H1 (cell line): Measurements from ENCODE around the gene ADM2. TPM values are rescaled to one million over a fixed set of nuclear protein-coding genes. Genes with fewer than 3 reads are reported as not detected.

Experiments
- CTCF ChIA-PET: fragments of 300-600 bp; sonication (Branson Sonifier 250); formaldehyde crosslinking; loops from one replicate; lab custom pipeline; 2021; ENCODE audit not compliant: partially characterized antibody; lab: Charles Lee
- POLR2A ChIA-PET: fragments of 300-600 bp; sonication (Branson Sonifier 250); formaldehyde crosslinking; loops from one replicate; lab custom pipeline; 2021; ENCODE audit warnings: inconsistent platforms; ENCODE audit not compliant: partially characterized antibody; lab: Charles Lee
- DNase-seq, 2 experiments: peaks; one replicate each; pipeline versions ENCODE4 v3.0.0 to v3.0.0-alpha.2; 2010 to 2022; ENCODE audit warnings: low spot score in 2 of 2, low read depth in 1 of 2, mixed read lengths in 1 of 2
- FAIRE-seq: peaks from 2 replicates; lab custom pipeline; 2011; peaks lifted over from hg19 to GRCh38; lab: Jason Lieb, UNC
- H2AFZ ChIP-seq: 2 replicates; pipeline ENCODE4 v1.8.1; 2012; ENCODE audit warnings: low read length, inconsistent platforms
- H2AK5ac ChIP-seq: 2 replicates; pipeline ENCODE4 v1.6.1; 2013; ENCODE audit warnings: low read depth, low read length
- H2BK120ac ChIP-seq: replicated peaks from 2 replicates; pipeline ENCODE3; 2013; ENCODE audit warnings: low read depth, low read length, inconsistent platforms
- H2BK12ac ChIP-seq: 2 replicates; pipeline ENCODE4 v1.6.1; 2013; ENCODE audit warnings: low read depth, low read length
- H2BK15ac ChIP-seq: 2 replicates; pipeline ENCODE4 v1.6.1; 2013; ENCODE audit warnings: low read length
- H2BK20ac ChIP-seq: 2 replicates; pipeline ENCODE4 v1.6.1; 2013; ENCODE audit warnings: low read length
- H2BK5ac ChIP-seq: 2 replicates; pipeline ENCODE4 v1.6.1; 2013; ENCODE audit warnings: low read depth, low read length
- H3K14ac ChIP-seq: 2 replicates; pipeline ENCODE4 v1.6.1; 2013; ENCODE audit warnings: inconsistent platforms; ENCODE audit not compliant: insufficient read length
- H3K18ac ChIP-seq: 2 replicates; pipeline ENCODE4 v1.6.1; 2013; ENCODE audit warnings: low read length; ENCODE audit errors: extremely low read depth
- H3K23ac ChIP-seq: 2 replicates; pipeline ENCODE4 v1.6.1; 2013; ENCODE audit warnings: inconsistent platforms; ENCODE audit not compliant: insufficient read length
- H3K23me2 ChIP-seq: 2 replicates; pipeline ENCODE4 v1.6.1; 2013; ENCODE audit warnings: low read depth, low read length
- H3K27ac ChIP-seq: 2 replicates; pipeline ENCODE4 v1.6.1; 2011; ENCODE audit warnings: low read depth, low read length, inconsistent platforms
- H3K27me3 ChIP-seq, 4 experiments: replicated peaks in 1 of 4; 1 replicate in 1 of 4; 2 replicates in 3 of 4; pipeline versions ENCODE4 v1.6.1 to v1.8.1; 2011 to 2013; ENCODE audit warnings: low read length in 3 of 4, mild to moderate bottlenecking in 3 of 4, inconsistent platforms in 2 of 4, mixed read lengths in 2 of 4, moderate library complexity in 1 of 4; ENCODE audit not compliant: control insufficient read depth in 3 of 4, insufficient read depth in 3 of 4; ENCODE audit errors: extremely low read depth in 1 of 4
- H3K36me3 ChIP-seq, 4 experiments: 2 replicates each; pipeline versions ENCODE4 v1.6.1 to v1.8.1; 2011 to 2013; ENCODE audit warnings: mild to moderate bottlenecking in 4 of 4, low read length in 3 of 4, moderate library complexity in 2 of 4, control low read depth in 1 of 4, inconsistent platforms in 1 of 4; ENCODE audit not compliant: insufficient read depth in 4 of 4, control insufficient read depth in 2 of 4
- H3K4ac ChIP-seq: replicated peaks from 2 replicates; pipeline ENCODE3; 2013; ENCODE audit warnings: low read length, low read depth, mixed read lengths, inconsistent platforms; ENCODE audit not compliant: insufficient read length
- H3K4me1 ChIP-seq, 4 experiments: replicated peaks in 1 of 4; 1 replicate in 1 of 4; 2 replicates in 3 of 4; pipeline versions ENCODE4 v1.6.1 to v1.8.1; 2011 to 2013; ENCODE audit warnings: low read length in 3 of 4, inconsistent platforms in 2 of 4, mixed read lengths in 1 of 4; ENCODE audit not compliant: insufficient read depth in 4 of 4, control insufficient read depth in 3 of 4
- H3K4me2 ChIP-seq, 2 experiments: 2 replicates each; pipeline versions ENCODE4 v1.6.1 to v1.8.1; 2011 to 2013; ENCODE audit warnings: low read depth in 2 of 2, low read length in 2 of 2, control low read depth in 1 of 2, inconsistent platforms in 1 of 2, mild to moderate bottlenecking in 1 of 2; ENCODE audit not compliant: insufficient read depth in 1 of 2
- H3K4me3 ChIP-seq, 4 experiments: fragments of 200-600, 300-600 bp in 1 of 4; sonication (generic), shearing (Covaris generic), sonication (Bioruptor Twin) in 1 of 4; 2 replicates each; pipeline versions ENCODE4 v1.5.1 to v1.8.1; 2011 to 2016; ENCODE audit warnings: low read length in 4 of 4, low read depth in 3 of 4, control low read depth in 2 of 4, inconsistent platforms in 2 of 4, mild to moderate bottlenecking in 2 of 4, mixed read lengths in 1 of 4, moderate library complexity in 1 of 4; ENCODE audit not compliant: insufficient read depth in 2 of 4; ENCODE audit errors: extremely low read depth in 1 of 4
- H3K56ac ChIP-seq: replicated peaks from 2 replicates; pipeline ENCODE3; 2013; ENCODE audit warnings: low read depth, mild to moderate bottlenecking, mixed read lengths, low read length, inconsistent platforms; ENCODE audit not compliant: insufficient read length
- H3K79me1 ChIP-seq: 2 replicates; pipeline ENCODE4 v1.6.1; 2013; ENCODE audit warnings: low read depth, low read length, control low read depth
- H3K79me2 ChIP-seq, 2 experiments: 2 replicates each; pipeline versions ENCODE4 v1.6.1 to v1.8.1; 2012 to 2013; ENCODE audit warnings: low read length in 2 of 2, mild to moderate bottlenecking in 2 of 2, inconsistent platforms in 1 of 2; ENCODE audit not compliant: insufficient read depth in 2 of 2, control insufficient read depth in 1 of 2
- H3K9ac ChIP-seq, 4 experiments: replicated peaks in 1 of 4; 1 replicate in 1 of 4; 2 replicates in 3 of 4; pipeline versions ENCODE4 v1.6.1 to v1.8.1; 2011 to 2013; ENCODE audit warnings: low read depth in 3 of 4, low read length in 3 of 4, control low read depth in 2 of 4, mild to moderate bottlenecking in 2 of 4, moderate library complexity in 2 of 4, inconsistent platforms in 1 of 4; ENCODE audit errors: extremely low read depth in 1 of 4
- H3K9me3 ChIP-seq, 2 experiments: 2 replicates each; pipeline versions ENCODE4 v1.6.1 to v1.8.1; 2012 to 2013; ENCODE audit warnings: mild to moderate bottlenecking in 2 of 2, moderate library complexity in 2 of 2, control low read depth in 1 of 2, inconsistent platforms in 1 of 2, low read depth in 1 of 2, low read length in 1 of 2, mixed read lengths in 1 of 2; ENCODE audit not compliant: insufficient read depth in 2 of 2
- H4K20me1 ChIP-seq, 2 experiments: replicated peaks in 1 of 2; 2 replicates each; pipeline versions ENCODE3 to v1.8.1; 2011 to 2013; ENCODE audit warnings: inconsistent platforms in 2 of 2, low read length in 2 of 2, mild to moderate bottlenecking in 1 of 2; ENCODE audit not compliant: insufficient read depth in 2 of 2, control insufficient read depth in 1 of 2
- H4K5ac ChIP-seq: 2 replicates; pipeline ENCODE4 v1.6.1; 2013; ENCODE audit warnings: low read length, low read depth, mixed read lengths, inconsistent platforms; ENCODE audit not compliant: insufficient read length
- H4K8ac ChIP-seq: 2 replicates; pipeline ENCODE4 v1.8.0; 2013; ENCODE audit warnings: mild to moderate bottlenecking, moderate library complexity, low read length, inconsistent platforms; ENCODE audit not compliant: insufficient read depth; ENCODE audit errors: extremely low read depth
- H4K91ac ChIP-seq: replicated peaks from 2 replicates; pipeline ENCODE3; 2013; ENCODE audit warnings: low read length, mixed read lengths, inconsistent platforms; ENCODE audit not compliant: insufficient read length
- ATF3 ChIP-seq: IDR thresholded peaks from 2 replicates; pipeline ENCODE4 v1.6.1; 2011; ENCODE audit warnings: low read depth, mild to moderate bottlenecking, low read length; ENCODE audit not compliant: insufficient read depth
- CBX8 ChIP-seq: fragments of 300-800, 300-1000 bp; sonication (generic); IDR thresholded peaks from 2 replicates; pipeline ENCODE4 v1.7.1; 2016; ENCODE audit warnings: low read depth, low read length, borderline replicate concordance
- CEBPB ChIP-seq: IDR thresholded peaks from 2 replicates; pipeline ENCODE4 v1.6.1; 2012; ENCODE audit warnings: low read depth, low read length
- CHD1 ChIP-seq: IDR thresholded peaks from 2 replicates; pipeline ENCODE4 v1.6.1; 2012; ENCODE audit warnings: low read depth, low read length, improper control_type of control experiment
- KDM4A ChIP-seq: IDR thresholded peaks from one replicate; pipeline ENCODE4 v1.7.1; 2012; ENCODE audit warnings: low read depth, mild to moderate bottlenecking, moderate library complexity, low read length, inconsistent platforms; ENCODE audit not compliant: severe bottlenecking
- NANOG ChIP-seq: IDR thresholded peaks from 2 replicates; pipeline ENCODE4 v1.6.1; 2011; ENCODE audit warnings: low read length, low read depth, mild to moderate bottlenecking, inconsistent platforms; ENCODE audit not compliant: insufficient read depth, poor library complexity, severe bottlenecking
- RNF2 ChIP-seq: fragments of 200-900, 300-1000 bp; sonication (generic); IDR thresholded peaks from 2 replicates; pipeline ENCODE4 v1.7.1; 2016; ENCODE audit warnings: borderline replicate concordance, low read depth, mild to moderate bottlenecking, antibody characterized with exemption, low read length; ENCODE audit not compliant: poor library complexity, severe bottlenecking; ENCODE audit errors: missing control alignments
- SP1 ChIP-seq: IDR thresholded peaks from 2 replicates; pipeline ENCODE4 v1.6.1; 2011; ENCODE audit warnings: low read depth, low read length
- TAF7 ChIP-seq: optimal IDR thresholded peaks from 2 replicates; pipeline ENCODE3; 2011; ENCODE audit warnings: low read depth, mild to moderate bottlenecking, inconsistent platforms, low read length, moderate library complexity, borderline replicate concordance
- WGBS, 2 experiments: shearing (Covaris generic) in 1 of 2; methylation state at CpG; one replicate each; pipeline versions ENCODE4 v1.1.6 to v1.1.7; 2013 to 2015; ENCODE audit warnings: low lambda C conversion rate in 2 of 2, mixed read lengths in 2 of 2, inconsistent platforms in 1 of 2, low coverage in 1 of 2, missing lambda C conversion rate in 1 of 2; ENCODE audit not compliant: insufficient replicate concordance in 2 of 2, insufficient coverage in 1 of 2, insufficient read length in 1 of 2; ENCODE audit errors: extremely low coverage in 1 of 2, missing lambda C conversion rate in 1 of 2; 5-methylcytosine and 5-hydroxymethylcytosine counted together
- polyA plus RNA-seq, 7 experiments: library from polyadenylated mRNA; depleted of rRNA in 3 of 7; stranded (reverse) in 5 of 7; unstranded in 2 of 7; fragments of >200 nt in 5 of 7; fragments of 200-250 nt in 2 of 7; gene quantifications; 1 replicate in 5 of 7; 2 replicates in 1 of 7; 4 replicates in 1 of 7; pipeline versions ENCODE4 v1.2.1 to v1.2.3, GENCODE V29; 2011 to 2013; ENCODE audit warnings: missing spikeins in 2 of 7, mixed read lengths in 2 of 7
- total RNA-seq: library from RNA; stranded (reverse); fragmentation: NEBNext Ultra II Directional; extraction: Animal tissue kit (Norgen Biotek cat#: 25700); gene quantifications from 2 replicates; pipeline ENCODE4 v1.2.1, GENCODE V29; 2021
- TF ChIP-seq, protein P1 (sequence below): IDR thresholded peaks from 2 replicates; pipeline ENCODE4 v1.6.1; 2012; ENCODE audit warnings: inconsistent platforms

Gene ADM2
- total and polyA plus RNA-seq, 2 of the 8 experiments (the other 6 are each of a cell fraction or from before 2014, with no cell fraction given), result 3.3 to 7.5 TPM

DNA sequence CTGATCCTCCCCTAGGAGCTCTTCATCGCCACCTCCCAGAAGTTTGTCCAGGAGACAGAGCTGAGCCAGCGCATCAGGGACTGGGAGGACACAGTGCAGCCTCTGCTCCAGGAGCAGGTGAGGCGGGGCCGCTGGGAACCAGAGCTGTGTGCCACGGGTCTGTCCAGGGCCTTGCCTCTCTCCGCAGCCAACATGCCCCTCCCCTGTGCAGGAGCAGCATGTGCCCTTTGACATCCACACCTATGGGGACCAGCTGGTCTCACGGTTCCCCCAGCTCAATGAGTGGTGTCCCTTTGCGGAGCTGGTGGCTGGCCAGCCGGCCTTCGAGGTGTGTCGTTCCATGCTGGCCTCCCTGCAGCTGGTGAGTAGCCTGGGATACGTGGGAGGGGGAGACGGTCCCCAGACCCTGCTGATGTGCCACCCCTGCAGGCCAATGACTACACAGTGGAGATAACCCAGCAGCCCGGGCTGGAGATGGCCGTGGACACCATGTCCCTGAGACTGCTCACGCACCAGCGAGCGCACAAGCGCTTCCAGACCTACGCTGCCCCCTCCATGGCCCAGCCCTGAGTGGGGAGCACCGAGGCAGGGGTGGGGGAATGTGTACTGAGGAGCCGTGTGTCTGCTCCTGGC, 41.6 kb downstream of the ADM2 start:
- POLR2A ChIA-PET, result interaction anchor here (1.7 kb wide), 1 partner anchor 14 kb away, joined by 9 read pairs; the partner anchor contains the start of genes LMF2 and NCAPH2
- no peak overlapping the region for H4K8ac ChIP-seq
- H3K4ac ChIP-seq, result no peak overlapping the region
- H3K9me3 ChIP-seq, result no peaks in the 10 kb centered on the region
- peaks cover 0 to 11% (median 6%) of the 10 kb centered on the region in 4 experiments; a peak in 5 of 7 replicates for H3K4me1 ChIP-seq
- H2BK20ac ChIP-seq, result no peak overlapping the region
- DNase-seq (no peak), FAIRE-seq (no peak)
- peaks cover 5 to 16% of the 10 kb centered on the region in 2 experiments for H4K20me1 ChIP-seq
- no peak overlapping the region for H3K27ac ChIP-seq
- H3K4me3 ChIP-seq, result no peak overlapping the region
- no peak overlapping the region for H2BK15ac ChIP-seq
- H3K18ac ChIP-seq, result no peak overlapping the region
- H3K79me2 ChIP-seq, result no peaks in the 10 kb centered on the region
- H3K56ac ChIP-seq, result no peak overlapping the region
- no peak overlapping the region for H2BK120ac ChIP-seq
- peaks cover 17% of the 10 kb centered on the region; the same call in 1 of the 2 replicates for H3K23me2 ChIP-seq
- no peak overlapping the region for H2AK5ac ChIP-seq
- H3K36me3 ChIP-seq, result peaks cover 4 to 25% (median 17%) of the 10 kb centered on the region in 4 experiments; a peak in 7 of 8 replicates
- no peak overlapping the region for H2BK12ac ChIP-seq
- H3K4me2 ChIP-seq, result no peak overlapping the region
- no peaks in the 10 kb centered on the region for H3K79me1 ChIP-seq
- no peak overlapping the region for H4K5ac ChIP-seq
- CTCF ChIA-PET, result interaction anchor here (0.6 to 1.5 kb wide), 5 partner anchors 14 to 119 kb away, joined by 3 to 4 read pairs (median 3); no protein-coding TSS in a partner anchor
- H2AFZ ChIP-seq, result no peak overlapping the region
- no peak overlapping the region for H3K9ac ChIP-seq
- H2BK5ac ChIP-seq, result no peak overlapping the region
- 89% methylated on average over 20 of the region's 22 CpGs; no CpG with 5 or more reads in 1 of the 2 experiments for WGBS, 2 experiments
- H4K91ac ChIP-seq, result no peak overlapping the region
- no peak overlapping the region for H3K14ac ChIP-seq
- H3K27me3 ChIP-seq, result peaks cover 1 to 13% (median 7%) of the 10 kb centered on the region in 4 experiments; a peak in 6 of 7 replicates
- no peak overlapping the region for H3K23ac ChIP-seq
- TF ChIP-seq NANOG (no peak), SP1 (no peak), RNF2 (no peak), CHD1 (no peak), CBX8 (no peak), KDM4A (no peak), TAF7 (no peak), ATF3 (no peak), CEBPB (no peak)
- TF ChIP-seq, protein P1, sequence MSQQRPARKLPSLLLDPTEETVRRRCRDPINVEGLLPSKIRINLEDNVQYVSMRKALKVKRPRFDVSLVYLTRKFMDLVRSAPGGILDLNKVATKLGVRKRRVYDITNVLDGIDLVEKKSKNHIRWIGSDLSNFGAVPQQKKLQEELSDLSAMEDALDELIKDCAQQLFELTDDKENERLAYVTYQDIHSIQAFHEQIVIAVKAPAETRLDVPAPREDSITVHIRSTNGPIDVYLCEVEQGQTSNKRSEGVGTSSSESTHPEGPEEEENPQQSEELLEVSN, result no peak
